ENCODE measurements around the gene FGD5.

The FGD5 gene

DNA sequence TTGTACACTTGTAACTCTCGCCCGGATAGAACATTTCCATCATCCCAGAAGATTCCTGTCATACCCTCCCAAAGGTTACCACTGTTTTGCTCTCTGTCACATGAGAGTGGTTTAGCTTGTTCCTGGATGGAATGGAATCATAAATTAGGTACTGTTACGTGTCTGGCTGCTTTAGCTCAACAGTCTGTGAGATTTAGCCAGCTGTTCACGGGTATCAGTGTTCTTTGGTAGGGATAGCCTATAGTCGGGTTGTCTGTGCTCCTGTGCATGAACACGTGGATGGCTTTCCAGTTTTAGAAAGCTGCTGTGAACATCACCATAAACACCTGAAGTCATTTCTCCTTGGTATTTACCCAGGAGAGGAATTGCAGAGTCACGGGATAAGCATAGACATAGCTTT, 70.4 kb downstream of the FGD5 start:
- DNase-seq (ENCODE audit: low read depth): no peak
- H3K4me3 ChIP-seq (ENCODE audit: low read length): no peak overlapping the region
- H3K9me3 ChIP-seq (ENCODE audit: control insufficient read depth, low read length): no peaks in the 10 kb centered on the region
- H3K27me3 ChIP-seq (replicated peaks; ENCODE audit: control insufficient read depth, insufficient read depth, low read length): peaks cover 50% of the 10 kb centered on the region
- no peaks in the 10 kb centered on the region for H3K36me3 ChIP-seq (ENCODE audit: control insufficient read depth, insufficient read depth, low read length, severe bottlenecking)
- no peaks in the 10 kb centered on the region for H3K4me1 ChIP-seq (ENCODE audit: control insufficient read depth, insufficient read depth, low read length)
- no peak overlapping the region for H3K9ac ChIP-seq (ENCODE audit: low read length)

DNA sequence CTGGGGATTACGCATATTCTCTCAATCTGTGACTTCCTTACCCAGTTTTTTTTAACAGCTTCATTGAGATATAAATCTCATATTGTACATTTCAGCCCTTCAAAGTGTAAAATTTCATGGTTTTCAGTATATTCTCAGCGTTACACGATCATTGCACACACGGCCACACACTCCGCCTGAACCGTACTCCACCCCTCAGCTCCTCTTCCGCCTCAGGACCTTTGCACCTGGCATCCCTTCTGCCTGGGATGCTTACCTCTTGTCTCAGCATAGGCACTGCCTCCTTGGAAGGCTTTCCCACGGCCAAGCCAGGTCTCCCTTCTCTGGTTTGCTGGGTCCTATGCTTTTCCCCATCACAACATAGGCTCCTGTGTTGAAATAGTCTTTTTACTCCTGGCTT, 71.2 kb downstream of the FGD5 start:
- H3K27me3 ChIP-seq (replicated peaks; ENCODE audit: control insufficient read depth, insufficient read depth, low read length): peaks cover 50% of the 10 kb centered on the region
- DNase-seq (ENCODE audit: low read depth): no peak
- no peaks in the 10 kb centered on the region for H3K36me3 ChIP-seq (ENCODE audit: control insufficient read depth, insufficient read depth, low read length, severe bottlenecking)
- no peak overlapping the region for H3K9ac ChIP-seq (ENCODE audit: low read length)
- H3K4me3 ChIP-seq (ENCODE audit: low read length): no peak overlapping the region
- H3K9me3 ChIP-seq (ENCODE audit: control insufficient read depth, low read length): no peaks in the 10 kb centered on the region
- H3K4me1 ChIP-seq (ENCODE audit: control insufficient read depth, insufficient read depth, low read length): no peaks in the 10 kb centered on the region

DNA sequence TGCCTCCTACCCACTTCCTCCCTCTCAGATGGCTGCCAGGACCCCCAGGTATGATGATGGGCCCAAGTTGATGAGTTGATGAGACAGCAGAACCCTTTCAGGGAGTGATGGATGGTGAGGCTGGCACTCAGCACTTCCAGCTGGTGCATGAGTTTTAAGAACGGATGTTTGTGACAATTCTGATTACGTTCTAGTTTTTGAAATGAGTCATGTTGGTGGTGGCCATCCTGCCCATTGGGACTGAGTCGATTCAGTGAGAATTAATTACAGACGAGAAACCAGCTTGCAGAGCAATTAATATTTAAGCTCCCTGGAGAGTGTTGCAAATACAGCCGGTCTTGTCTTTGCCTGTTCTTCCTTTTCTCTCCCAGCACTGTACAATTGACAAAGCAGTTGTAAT, 71.7 kb downstream of the FGD5 start:
- Histone ChIP-seq H3K9me3 (ENCODE audit: control insufficient read depth, low read length) (no peaks in the 10 kb centered on the region), H3K36me3 (ENCODE audit: control insufficient read depth, insufficient read depth, low read length, severe bottlenecking) (no peaks in the 10 kb centered on the region), H3K4me3 (ENCODE audit: low read length) (no peak overlapping the region), H3K27me3 (replicated peaks; ENCODE audit: control insufficient read depth, insufficient read depth, low read length) (peaks cover 48% of the 10 kb centered on the region), H3K9ac (ENCODE audit: low read length) (no peak overlapping the region), H3K4me1 (ENCODE audit: control insufficient read depth, insufficient read depth, low read length) (no peaks in the 10 kb centered on the region)
- DNase-seq (ENCODE audit: low read depth): no peak

DNA sequence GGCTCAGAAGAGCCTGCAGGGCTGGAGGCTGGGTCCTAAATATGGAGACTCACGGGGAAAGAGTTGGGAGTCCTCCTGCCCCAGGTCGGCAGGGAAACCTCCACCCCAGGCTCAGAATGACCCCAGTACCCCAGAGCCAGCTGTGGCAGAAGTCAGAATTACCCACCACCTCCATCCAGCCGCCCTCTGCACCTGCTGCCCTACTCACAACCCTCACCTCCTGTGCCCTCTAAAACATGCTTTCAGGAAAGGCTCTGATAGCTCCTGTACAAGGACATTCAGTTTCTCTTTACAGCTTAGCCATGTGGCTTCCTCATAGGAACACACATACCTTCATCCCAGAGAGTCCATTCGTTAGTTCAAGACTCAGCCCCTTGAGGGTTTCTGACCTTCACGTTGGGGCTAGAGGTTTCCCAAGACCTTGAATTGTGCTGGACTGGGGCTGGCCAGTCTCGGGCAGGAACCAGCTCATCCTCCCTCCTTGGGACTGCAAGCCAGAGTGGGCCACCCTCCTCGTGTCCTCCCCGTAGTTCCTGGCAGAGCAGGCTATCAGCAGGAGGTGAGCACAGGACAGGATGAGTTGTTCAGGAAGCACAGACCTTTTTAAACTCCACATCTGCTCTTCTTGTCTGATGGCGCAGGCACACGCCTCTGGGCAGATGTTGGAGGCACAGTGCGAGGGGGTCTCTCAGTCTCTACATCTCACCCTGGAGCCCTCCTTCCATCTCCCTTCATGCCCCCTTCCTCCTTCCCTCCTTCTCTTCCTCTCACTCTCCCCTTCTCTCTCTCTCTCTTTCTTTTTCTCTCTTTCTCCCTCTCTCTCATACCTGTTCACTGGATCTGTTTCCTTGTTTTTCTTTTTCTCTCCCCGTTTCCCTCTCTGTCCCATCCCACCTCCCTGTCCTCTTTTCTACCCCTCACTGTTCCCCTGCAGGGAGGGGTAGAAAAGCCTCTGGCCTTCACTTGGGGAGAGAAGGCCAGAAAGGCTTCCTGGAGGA, 72.7 kb downstream of the FGD5 start:
- Histone ChIP-seq H3K9ac (ENCODE audit: low read length) (no peak overlapping the region), H3K4me1 (ENCODE audit: control insufficient read depth, insufficient read depth, low read length) (no peaks in the 10 kb centered on the region), H3K27me3 (replicated peaks; ENCODE audit: control insufficient read depth, insufficient read depth, low read length) (peaks cover 40% of the 10 kb centered on the region), H3K9me3 (ENCODE audit: control insufficient read depth, low read length) (no peaks in the 10 kb centered on the region), H3K36me3 (ENCODE audit: control insufficient read depth, insufficient read depth, low read length, severe bottlenecking) (no peaks in the 10 kb centered on the region), H3K4me3 (ENCODE audit: low read length) (no peak overlapping the region)
- DNase-seq (ENCODE audit: low read depth): no peak

DNA sequence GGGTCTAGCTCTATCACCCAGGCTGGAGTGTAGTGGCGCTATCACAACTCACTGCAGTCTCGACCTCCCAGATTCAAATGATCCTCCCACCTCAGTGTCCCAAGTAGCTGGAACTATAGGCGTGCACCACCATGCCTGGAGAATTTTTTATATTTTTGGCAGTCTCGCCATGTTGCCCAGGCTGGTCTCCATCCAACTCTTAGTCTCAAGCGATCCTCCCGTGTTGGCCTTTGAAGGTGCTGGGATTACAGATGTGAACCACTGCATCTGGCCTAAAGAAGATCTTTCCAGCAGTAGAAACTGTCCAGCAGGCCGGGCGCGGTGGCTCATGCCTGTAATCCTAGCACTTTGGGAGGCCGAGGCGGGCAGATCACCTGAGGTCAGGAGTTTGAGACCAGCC, 73.5 kb downstream of the FGD5 start:
- no peak overlapping the region for H3K4me3 ChIP-seq (ENCODE audit: low read length)
- H3K27me3 ChIP-seq (replicated peaks; ENCODE audit: control insufficient read depth, insufficient read depth, low read length): peaks cover 37% of the 10 kb centered on the region
- H3K9ac ChIP-seq (ENCODE audit: low read length): no peak overlapping the region
- H3K4me1 ChIP-seq (ENCODE audit: control insufficient read depth, insufficient read depth, low read length): no peaks in the 10 kb centered on the region
- H3K36me3 ChIP-seq (ENCODE audit: control insufficient read depth, insufficient read depth, low read length, severe bottlenecking): no peaks in the 10 kb centered on the region
- no peaks in the 10 kb centered on the region for H3K9me3 ChIP-seq (ENCODE audit: control insufficient read depth, low read length)
- DNase-seq (ENCODE audit: low read depth): no peak

DNA sequence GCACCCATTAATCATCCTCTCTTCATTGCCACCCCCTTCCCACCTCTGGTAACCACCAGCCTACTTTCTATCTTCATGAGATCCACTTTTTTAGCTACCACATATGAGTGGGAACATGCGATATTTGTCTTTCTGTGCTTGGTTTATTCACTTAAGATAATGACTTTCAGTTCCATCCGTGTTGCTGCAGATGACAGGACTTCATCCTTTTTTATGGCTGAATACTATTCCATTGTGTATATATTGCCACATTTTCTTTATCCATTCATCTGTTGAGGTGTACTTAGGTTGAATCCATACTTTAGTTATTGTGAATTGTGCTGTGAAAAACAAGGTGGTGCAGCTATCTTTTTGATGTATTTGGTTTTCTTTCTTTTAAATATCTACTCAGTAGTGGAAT, 75.3 kb downstream of the FGD5 start:
- H3K4me3 ChIP-seq (ENCODE audit: low read length): no peak overlapping the region
- no peaks in the 10 kb centered on the region for H3K36me3 ChIP-seq (ENCODE audit: control insufficient read depth, insufficient read depth, low read length, severe bottlenecking)
- H3K9ac ChIP-seq (ENCODE audit: low read length): no peak overlapping the region
- H3K27me3 ChIP-seq (replicated peaks; ENCODE audit: control insufficient read depth, insufficient read depth, low read length): peaks cover 49% of the 10 kb centered on the region
- no peaks in the 10 kb centered on the region for H3K9me3 ChIP-seq (ENCODE audit: control insufficient read depth, low read length)
- H3K4me1 ChIP-seq (ENCODE audit: control insufficient read depth, insufficient read depth, low read length): no peaks in the 10 kb centered on the region
- DNase-seq (ENCODE audit: low read depth): no peak

DNA sequence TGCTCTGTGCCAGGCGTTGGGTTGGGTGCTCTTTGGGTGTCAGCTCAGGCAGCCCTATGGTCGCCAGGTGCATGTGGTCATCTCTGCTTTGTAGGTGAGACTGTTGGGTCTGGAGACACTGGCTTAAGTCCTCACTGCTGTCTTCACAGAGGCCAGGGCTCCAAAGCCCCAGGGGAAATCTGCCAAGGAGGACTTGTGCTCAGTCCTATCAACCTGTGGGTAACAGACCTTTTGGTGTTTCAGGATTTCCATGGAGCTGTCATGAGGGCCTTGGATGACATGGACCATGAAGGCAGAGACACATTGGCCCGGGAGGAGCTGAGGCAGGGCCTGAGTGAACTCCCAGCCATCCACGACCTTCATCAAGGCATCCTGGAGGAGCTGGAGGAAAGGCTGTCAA, 78.5 kb downstream of the FGD5 start:
- Histone ChIP-seq H3K27me3 (replicated peaks; ENCODE audit: control insufficient read depth, insufficient read depth, low read length) (peaks cover 43% of the 10 kb centered on the region), H3K9ac (ENCODE audit: low read length) (no peak overlapping the region), H3K9me3 (ENCODE audit: control insufficient read depth, low read length) (no peaks in the 10 kb centered on the region), H3K4me1 (ENCODE audit: control insufficient read depth, insufficient read depth, low read length) (no peaks in the 10 kb centered on the region), H3K36me3 (ENCODE audit: control insufficient read depth, insufficient read depth, low read length, severe bottlenecking) (no peaks in the 10 kb centered on the region), H3K4me3 (ENCODE audit: low read length) (no peak overlapping the region)
- no peak for DNase-seq (ENCODE audit: low read depth)

- no peak overlapping the region for H3K4me3 ChIP-seq (ENCODE audit: low read length)
- H3K9me3 ChIP-seq (ENCODE audit: control insufficient read depth, low read length): no peaks in the 10 kb centered on the region
- no peak for DNase-seq (ENCODE audit: low read depth)
- H3K36me3 ChIP-seq (ENCODE audit: control insufficient read depth, insufficient read depth, low read length, severe bottlenecking): no peaks in the 10 kb centered on the region
- H3K4me1 ChIP-seq (ENCODE audit: control insufficient read depth, insufficient read depth, low read length): no peaks in the 10 kb centered on the region
- H3K27me3 ChIP-seq (replicated peaks; ENCODE audit: control insufficient read depth, insufficient read depth, low read length): peaks cover 42% of the 10 kb centered on the region
- H3K9ac ChIP-seq (ENCODE audit: low read length): no peak overlapping the region
Measured at GRCh38 chr3:14898929-14899328, 80.2 kb downstream of the FGD5 start.

- Histone ChIP-seq H3K4me3 (ENCODE audit: low read length) (no peak overlapping the region), H3K27me3 (replicated peaks; ENCODE audit: control insufficient read depth, insufficient read depth, low read length) (peaks cover 42% of the 10 kb centered on the region), H3K36me3 (ENCODE audit: control insufficient read depth, insufficient read depth, low read length, severe bottlenecking) (no peaks in the 10 kb centered on the region), H3K9ac (ENCODE audit: low read length) (no peak overlapping the region), H3K4me1 (ENCODE audit: control insufficient read depth, insufficient read depth, low read length) (no peaks in the 10 kb centered on the region), H3K9me3 (ENCODE audit: control insufficient read depth, low read length) (peaks cover 7% of the 10 kb centered on the region)
- DNase-seq (ENCODE audit: low read depth): no peak
Measured at GRCh38 chr3:14899993-14900618, 81.3 kb downstream of the FGD5 start.

GRCh38 chr3:14900881-14901873, 82.4 kb downstream of the FGD5 start:
- no peak for DNase-seq (ENCODE audit: low read depth)
- H3K9ac ChIP-seq (ENCODE audit: low read length): no peak overlapping the region
- H3K4me1 ChIP-seq (ENCODE audit: control insufficient read depth, insufficient read depth, low read length): no peaks in the 10 kb centered on the region
- no peaks in the 10 kb centered on the region for H3K36me3 ChIP-seq (ENCODE audit: control insufficient read depth, insufficient read depth, low read length, severe bottlenecking)
- H3K27me3 ChIP-seq (replicated peaks; ENCODE audit: control insufficient read depth, insufficient read depth, low read length): peaks cover 42% of the 10 kb centered on the region
- peaks cover 16% of the 10 kb centered on the region for H3K9me3 ChIP-seq (ENCODE audit: control insufficient read depth, low read length)
- H3K4me3 ChIP-seq (ENCODE audit: low read length): no peak overlapping the region

DNA sequence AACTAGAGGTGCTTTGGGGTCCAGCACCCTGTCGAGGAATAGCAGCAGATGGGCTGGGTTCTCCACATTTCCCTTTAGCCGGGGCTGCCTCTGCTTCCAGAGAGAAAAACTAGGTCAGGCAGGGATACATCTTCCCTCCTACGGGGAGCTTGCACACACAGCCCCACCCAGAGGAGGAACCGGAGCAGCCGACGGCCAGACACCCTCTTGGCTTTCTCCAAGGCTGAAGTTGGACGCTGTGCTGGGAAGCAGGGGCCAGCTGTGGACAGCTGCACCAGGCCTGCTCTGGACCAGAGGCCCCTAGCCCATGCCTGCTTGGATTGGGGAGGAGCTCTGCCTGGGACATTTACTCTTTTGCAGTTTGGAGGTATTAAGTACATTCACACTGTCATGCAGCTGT, 84.0 kb downstream of the FGD5 start:
- Histone ChIP-seq H3K4me1 (ENCODE audit: control insufficient read depth, insufficient read depth, low read length) (no peaks in the 10 kb centered on the region), H3K4me3 (ENCODE audit: low read length) (no peak overlapping the region), H3K9me3 (ENCODE audit: control insufficient read depth, low read length) (peaks cover 16% of the 10 kb centered on the region), H3K36me3 (ENCODE audit: control insufficient read depth, insufficient read depth, low read length, severe bottlenecking) (no peaks in the 10 kb centered on the region), H3K9ac (ENCODE audit: low read length) (no peak overlapping the region), H3K27me3 (replicated peaks; ENCODE audit: control insufficient read depth, insufficient read depth, low read length) (peaks cover 33% of the 10 kb centered on the region)
- no peak for DNase-seq (ENCODE audit: low read depth)
